Ectodermal cell (in vitro differentiated cells): ENCODE results near the gene B4GALNT1.
A peak's percentile ranks its signal among the peaks of the same experiment; 100 is the strongest.
"Not testable (repeated sequence)": the region's sequence is repeated elsewhere in the genome, so short reads cannot be mapped to it uniquely, and the experiment has no call there.

Source experiments
- H3K27ac ChIP-seq: 2 replicates; pipeline ENCODE4 v1.7.0; 2013; ENCODE audit warnings: mild to moderate bottlenecking, low read depth, low read length; ENCODE audit not compliant: insufficient read depth, poor library complexity, severe bottlenecking
- H3K27me3 ChIP-seq: 2 replicates; pipeline ENCODE4 v1.7.0; 2013; ENCODE audit warnings: mild to moderate bottlenecking, low read length; ENCODE audit not compliant: insufficient read depth, control insufficient read depth, poor library complexity, severe bottlenecking
- H3K36me3 ChIP-seq: one replicate; pipeline ENCODE4 v1.7.0; 2013; ENCODE audit warnings: low read length; ENCODE audit not compliant: control insufficient read depth, insufficient read depth
- H3K4me1 ChIP-seq: one replicate; pipeline ENCODE4 v1.7.0; 2013; ENCODE audit warnings: low read length; ENCODE audit not compliant: control insufficient read depth, insufficient read depth
- H3K4me3 ChIP-seq: 2 replicates; pipeline ENCODE4 v1.7.0; 2013; ENCODE audit warnings: low read depth, low read length, control low read depth; ENCODE audit not compliant: insufficient read depth
- H3K9me3 ChIP-seq: 2 replicates; pipeline ENCODE4 v1.7.0; 2013; ENCODE audit warnings: mild to moderate bottlenecking, low read length, moderate library complexity; ENCODE audit not compliant: control insufficient read depth
- WGBS, 2 experiments: methylation state at CpG; one replicate each; pipeline ENCODE4 v1.1.7; 2013; ENCODE audit warnings: missing lambda C conversion rate in 2 of 2; 5-methylcytosine and 5-hydroxymethylcytosine counted together

The B4GALNT1 gene

GRCh38 chr12:57620245-57620935 lies 12.6 kb downstream of the B4GALNT1 start:
- 22 to 23% methylated on average over 13 of the region's 13 CpGs for WGBS, 2 experiments
- Histone ChIP-seq H3K36me3 (no peaks in the 10 kb centered on the region), H3K4me1 (no peaks in the 10 kb centered on the region), H3K27ac (no peak overlapping the region), H3K9me3 (no peaks in the 10 kb centered on the region), H3K27me3 (peaks cover 87% of the 10 kb centered on the region), H3K4me3 (no peak overlapping the region)

- WGBS, 2 experiments: 14 to 15% methylated on average over 46 of the region's 46 CpGs
- Histone ChIP-seq H3K36me3 (no peaks in the 10 kb centered on the region), H3K27ac (no peak overlapping the region), H3K4me1 (no peaks in the 10 kb centered on the region), H3K9me3 (no peaks in the 10 kb centered on the region), H3K27me3 (peaks cover 79% of the 10 kb centered on the region), H3K4me3 (peak overlapping the region; percentile 12)
Measured at GRCh38 chr12:57619434-57620244, 13.4 kb downstream of the B4GALNT1 start.

GRCh38 chr12:57618966-57619433 lies 14.0 kb downstream of the B4GALNT1 start:
- H3K4me3 ChIP-seq: peak overlapping the region; percentile 12
- peaks cover 73% of the 10 kb centered on the region for H3K27me3 ChIP-seq

GRCh38 chr12:57618431-57618830 lies 14.6 kb downstream of the B4GALNT1 start:
- H3K4me3 ChIP-seq, H3K36me3 ChIP-seq, H3K27ac ChIP-seq, H3K9me3 ChIP-seq, H3K4me1 ChIP-seq: not testable (repeated sequence)
- peaks cover 67% of the 10 kb centered on the region for H3K27me3 ChIP-seq
- 82 to 83% methylated on average over 6 of the region's 6 CpGs for WGBS, 2 experiments

More at GRCh38 chr12:57618966-57619433, 14.0 kb downstream of the B4GALNT1 start:
- Histone ChIP-seq H3K4me1 (no peaks in the 10 kb centered on the region), H3K27ac (no peak overlapping the region), H3K36me3 (no peaks in the 10 kb centered on the region), H3K9me3 (no peaks in the 10 kb centered on the region)
- 42 to 51% methylated on average over 15 to 16 of the region's 16 CpGs for WGBS, 2 experiments

GRCh38 chr12:57617942-57618341 lies 15.1 kb downstream of the B4GALNT1 start:
- no peak overlapping the region for H3K4me3 ChIP-seq
- WGBS, 2 experiments: 78% methylated on average over 11 of the region's 11 CpGs
- no peak overlapping the region for H3K27ac ChIP-seq
- no peaks in the 10 kb centered on the region for H3K9me3 ChIP-seq
- H3K4me1 ChIP-seq: no peaks in the 10 kb centered on the region
- no peaks in the 10 kb centered on the region for H3K36me3 ChIP-seq
- H3K27me3 ChIP-seq: peaks cover 64% of the 10 kb centered on the region

GRCh38 chr12:57616383-57617101 lies 16.5 kb downstream of the B4GALNT1 start:
- Histone ChIP-seq H3K36me3 (no peaks in the 10 kb centered on the region), H3K4me1 (peaks cover 4% of the 10 kb centered on the region), H3K9me3 (no peaks in the 10 kb centered on the region), H3K27me3 (peaks cover 60% of the 10 kb centered on the region), H3K27ac (no peak overlapping the region), H3K4me3 (no peak overlapping the region)
- 89 to 94% methylated on average over 3 of the region's 3 CpGs for WGBS, 2 experiments

- Histone ChIP-seq H3K27ac (no peak overlapping the region), H3K36me3 (no peaks in the 10 kb centered on the region), H3K4me1 (peaks cover 4% of the 10 kb centered on the region), H3K9me3 (no peaks in the 10 kb centered on the region), H3K4me3 (no peak overlapping the region), H3K27me3 (peaks cover 54% of the 10 kb centered on the region)
- 92 to 93% methylated on average over 5 of the region's 5 CpGs for WGBS, 2 experiments
Measured at GRCh38 chr12:57615637-57616036, 17.4 kb downstream of the B4GALNT1 start.

GRCh38 chr12:57614948-57615500 lies 18.0 kb downstream of the B4GALNT1 start:
- no peaks in the 10 kb centered on the region for H3K9me3 ChIP-seq
- no peaks in the 10 kb centered on the region for H3K36me3 ChIP-seq
- H3K4me1 ChIP-seq: peaks cover 7% of the 10 kb centered on the region
- H3K27ac ChIP-seq: no peak overlapping the region
- peaks cover 54% of the 10 kb centered on the region for H3K27me3 ChIP-seq
- H3K4me3 ChIP-seq: no peak overlapping the region
- WGBS, 2 experiments: 86 to 88% methylated on average over 11 of the region's 11 CpGs

GRCh38 chr12:57614178-57614947 lies 18.6 kb downstream of the B4GALNT1 start:
- H3K4me1 ChIP-seq: peaks cover 10% of the 10 kb centered on the region
- 71 to 73% methylated on average over 14 of the region's 14 CpGs for WGBS, 2 experiments
- H3K9me3 ChIP-seq: no peaks in the 10 kb centered on the region
- H3K4me3 ChIP-seq: no peak overlapping the region
- H3K27me3 ChIP-seq: peaks cover 51% of the 10 kb centered on the region
- H3K27ac ChIP-seq: no peak overlapping the region
- H3K36me3 ChIP-seq: no peaks in the 10 kb centered on the region
